GM19438 (cell line): ENCODE measurements around the gene AEBP1.

Experiments
- ATAC-seq: cut with Tn5 transposase; IDR thresholded peaks from one replicate; pipeline ENCODE4 v1.9.1; 2021; ENCODE audit warnings: low read depth; ENCODE audit not compliant: unreplicated experiment

Gene AEBP1

GRCh38 chr7:44152971-44153947 lies 49.1 kb downstream of the AEBP1 start:
- no peak for ATAC-seq

- no peak for ATAC-seq
These were observed 49.8 kb downstream of the AEBP1 start for GRCh38 chr7:44153948-44154335.

GRCh38 chr7:44154703-44155102 lies 50.6 kb downstream of the AEBP1 start:
- ATAC-seq, result no peak

GRCh38 chr7:44155191-44156185 lies 51.3 kb downstream of the AEBP1 start:
- no peak for ATAC-seq

- no peak for ATAC-seq
These were observed 52.4 kb downstream of the AEBP1 start for GRCh38 chr7:44156453-44157010.

GRCh38 chr7:44157116-44158080 lies 53.3 kb downstream of the AEBP1 start:
- ATAC-seq, result no peak

GRCh38 chr7:44158096-44158872 lies 54.1 kb downstream of the AEBP1 start:
- ATAC-seq, result no peak

GRCh38 chr7:44158873-44159631 lies 54.9 kb downstream of the AEBP1 start:
- no peak for ATAC-seq

- ATAC-seq, result no peak
These were observed 55.9 kb downstream of the AEBP1 start for GRCh38 chr7:44159824-44160630.

- no peak for ATAC-seq
These were observed 57.2 kb downstream of the AEBP1 start for GRCh38 chr7:44161371-44161770.

- ATAC-seq, result no peak
These were observed 58.0 kb downstream of the AEBP1 start for GRCh38 chr7:44162179-44162578.

- ATAC-seq, result no peak
These were observed 58.7 kb downstream of the AEBP1 start for GRCh38 chr7:44162785-44163395.

- ATAC-seq, result no peak
These were observed 59.4 kb downstream of the AEBP1 start for GRCh38 chr7:44163591-44163990.
